Tibial artery (tissue), 4 donors: ENCODE data around the gene AKAP6.
A peak's percentile ranks its signal among the peaks of the same experiment; 100 is the strongest.

Source experiments
- DNase-seq, 2 donors: peaks; one replicate each; pipeline ENCODE4 v3.0.0-alpha.2; 2019
- H3K27ac ChIP-seq, 2 donors: fragments of 200-600 bp; sonication (generic) in 1 of 2; 1 replicate in 1 of 2; 2 replicates in 1 of 2; pipeline ENCODE4 v1.5.1; 2018 to 2019; ENCODE audit warnings: mild to moderate bottlenecking in 1 of 2
- H3K27me3 ChIP-seq, 2 donors: fragments of 200-600 bp; sonication (generic) in 1 of 2; one replicate each; pipeline versions ENCODE4 v1.5.1 to v1.6.0; 2016 to 2019
- H3K36me3 ChIP-seq, 3 donors: fragments of 200-600 bp; sonication (generic) in 2 of 3; one replicate each; pipeline ENCODE4 v1.5.1; 2016 to 2019; ENCODE audit warnings: mild to moderate bottlenecking in 2 of 3
- H3K4me1 ChIP-seq, 4 donors: fragments of 200-600 bp; sonication (generic) in 2 of 4; 1 replicate in 3 of 4; 2 replicates in 1 of 4; pipeline ENCODE4 v1.5.1; 2016 to 2019
- H3K4me3 ChIP-seq, 2 donors: fragments of 200-600 bp; sonication (generic) in 1 of 2; 1 replicate in 1 of 2; 2 replicates in 1 of 2; pipeline ENCODE4 v1.5.1; 2018 to 2019; ENCODE audit warnings: mild to moderate bottlenecking in 2 of 2
- H3K9me3 ChIP-seq, 3 donors: fragments of 200-600 bp; sonication (generic) in 1 of 3; one replicate each; pipeline ENCODE4 v1.5.1; 2016 to 2019
- CTCF ChIP-seq, 2 experiments: fragments of 200-600 bp in 1 of 2; fragments of 450-650 bp in 1 of 2; IDR thresholded peaks; one replicate each; pipeline ENCODE4 v1.5.1; 2017 to 2019; ENCODE audit warnings: antibody characterized with exemption in 2 of 2, mild to moderate bottlenecking in 1 of 2, moderate library complexity in 1 of 2
- intact Hi-C: fragments of 100-400 bp; cut with DNase I; formaldehyde crosslinking; loops from one replicate; pipeline ENCODE4 v1.15.0; 2023; ENCODE audit warnings: low total_unique reads

AKAP6 gene

DNA sequence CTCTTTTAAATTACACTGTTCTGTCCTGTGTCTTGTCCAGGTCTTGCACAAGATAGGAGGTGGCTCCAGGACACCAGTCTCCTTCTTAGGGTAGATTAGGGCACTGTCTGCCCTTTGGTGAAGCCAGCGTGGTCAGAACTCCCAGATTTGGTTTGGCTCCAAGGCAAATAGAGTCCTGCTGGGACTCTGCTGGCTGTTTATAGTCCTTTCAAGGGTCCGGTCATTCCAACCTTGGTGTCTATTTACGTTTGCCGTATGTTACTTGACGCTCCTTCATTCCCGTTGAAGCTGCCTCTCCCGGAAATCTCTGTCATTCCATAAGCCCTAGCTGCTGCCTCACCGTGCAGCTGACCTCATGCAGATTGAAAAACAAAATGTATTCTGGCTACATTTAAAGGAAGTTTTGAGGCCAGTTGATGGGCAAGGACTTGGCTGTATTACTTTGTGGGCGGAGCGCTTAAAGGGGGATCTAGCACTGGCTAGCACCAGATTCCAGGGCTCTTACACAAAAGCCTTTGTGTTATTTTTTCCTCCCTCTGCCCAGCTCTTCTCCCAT lies 180.6 kb downstream of the AKAP6 start:
- peak; percentile 74 to 89 for DNase-seq
- H3K27me3 ChIP-seq: no peaks in the 10 kb centered on the region
- intact Hi-C loops: loop anchor here (5.0 to 10.0 kb wide), 2 partner anchors 255 to 432 kb away; partner anchors contain the start of gene ARHGAP5
- no peaks in the 10 kb centered on the region for H3K9me3 ChIP-seq
- peaks cover 0 to 72% (median 24%) of the 10 kb centered on the region in 4 donors for H3K4me1 ChIP-seq
- H3K36me3 ChIP-seq: no peaks in the 10 kb centered on the region
- peak overlapping the region; percentile 77 to 79 for H3K27ac ChIP-seq
- no peak for TF ChIP-seq CTCF (IDR thresholded peaks at IDR 0.05)
- H3K4me3 ChIP-seq: peak overlapping the region; percentile 24 to 32

DNA sequence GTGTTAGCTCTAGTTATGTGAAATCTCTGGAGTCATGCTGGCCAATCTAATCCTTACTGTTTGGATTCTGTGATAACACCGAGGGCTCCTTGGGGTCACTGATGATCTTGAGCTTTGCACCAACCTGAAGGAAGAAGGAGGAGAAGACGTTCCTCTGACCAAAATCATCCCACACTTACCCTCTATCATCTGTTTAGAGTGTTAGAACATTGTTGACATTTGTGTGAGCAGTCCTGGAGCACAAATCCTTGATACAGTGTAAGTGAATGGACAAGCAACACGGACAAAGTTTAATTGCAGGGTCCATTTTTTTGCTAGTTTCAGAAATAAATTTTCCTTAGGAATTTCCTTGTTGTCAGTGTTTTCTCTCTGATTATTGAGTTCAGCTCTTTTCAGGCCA lies 181.7 kb downstream of the AKAP6 start:
- DNase-seq: no peak

GRCh38 chr14:32512348-32512747 lies 183.2 kb downstream of the AKAP6 start:
- intact Hi-C loops: loop anchor here (10.0 kb wide), 1 partner anchor 258 kb away; no protein-coding TSS in a partner anchor
- Histone ChIP-seq H3K36me3 (no peaks in the 10 kb centered on the region), H3K4me3 (no peak overlapping the region), H3K27me3 (no peaks in the 10 kb centered on the region), H3K27ac (peak overlapping the region; percentile 52 to 79), H3K9me3 (no peaks in the 10 kb centered on the region), H3K4me1 (peaks cover 0 to 74% (median 25%) of the 10 kb centered on the region in 4 donors)
- TF ChIP-seq CTCF (IDR thresholded peaks at IDR 0.05): no peak
- no peak for DNase-seq

More for the DNA sequence above, 181.7 kb downstream of the AKAP6 start:
- H3K9me3 ChIP-seq: no peaks in the 10 kb centered on the region
- H3K36me3 ChIP-seq: no peaks in the 10 kb centered on the region
- peaks cover 0 to 75% (median 25%) of the 10 kb centered on the region in 4 donors for H3K4me1 ChIP-seq
- H3K27me3 ChIP-seq: no peaks in the 10 kb centered on the region
- intact Hi-C loops: loop anchor here (10.0 kb wide), 1 partner anchor 256 kb away; no protein-coding TSS in a partner anchor
- H3K4me3 ChIP-seq: no peak overlapping the region
- peak overlapping the region; percentile 52 to 79 for H3K27ac ChIP-seq
- TF ChIP-seq CTCF (IDR thresholded peaks at IDR 0.05): no peak

DNA sequence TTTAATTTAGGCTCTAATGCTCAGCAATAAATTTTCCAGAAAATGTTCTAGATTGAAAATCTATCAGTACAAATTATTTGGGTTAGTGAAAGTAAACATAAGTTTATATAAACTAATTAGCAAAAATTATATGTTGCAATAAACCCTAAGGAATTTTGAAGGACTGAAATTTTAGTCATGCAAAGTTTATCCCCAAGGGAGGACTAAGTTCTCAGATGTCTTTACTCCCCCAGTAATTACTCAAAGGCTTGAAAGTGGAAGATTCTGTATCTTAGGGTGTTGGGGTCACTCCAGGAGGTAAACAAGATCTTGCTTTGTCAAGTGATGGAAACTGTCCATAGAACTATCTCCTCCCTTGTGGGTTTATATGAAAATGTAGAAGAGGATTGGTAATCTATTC lies 183.7 kb downstream of the AKAP6 start:
- Histone ChIP-seq H3K9me3 (no peaks in the 10 kb centered on the region), H3K27me3 (no peaks in the 10 kb centered on the region), H3K4me1 (peaks cover 0 to 71% (median 25%) of the 10 kb centered on the region in 4 donors), H3K27ac (peak overlapping the region; percentile 52 to 79), H3K4me3 (no peak overlapping the region), H3K36me3 (no peaks in the 10 kb centered on the region)
- intact Hi-C loops: loop anchor here (10.0 kb wide), 1 partner anchor 258 kb away; no protein-coding TSS in a partner anchor
- DNase-seq: no peak
- no peak for TF ChIP-seq CTCF (IDR thresholded peaks at IDR 0.05)

- H3K27me3 ChIP-seq: no peaks in the 10 kb centered on the region
- intact Hi-C loops: loop anchor here (10.0 kb wide), 1 partner anchor 259 kb away; no protein-coding TSS in a partner anchor
- DNase-seq: no peak
- H3K27ac ChIP-seq: peak overlapping the region; percentile 52 to 79
- peak; percentile 39 to 53 for TF ChIP-seq CTCF (IDR thresholded peaks at IDR 0.05)
- no peaks in the 10 kb centered on the region for H3K36me3 ChIP-seq
- no peaks in the 10 kb centered on the region for H3K9me3 ChIP-seq
- no peak overlapping the region for H3K4me3 ChIP-seq
- peaks cover 0 to 63% (median 25%) of the 10 kb centered on the region in 4 donors for H3K4me1 ChIP-seq
Measured at GRCh38 chr14:32513571-32514009, 184.5 kb downstream of the AKAP6 start.
